CD8-positive, alpha-beta memory T cell (primary cell): ENCODE measurements around the gene GARS1. TPM values are rescaled to one million over a fixed set of nuclear protein-coding genes. Genes with fewer than 3 reads are reported as not detected.
"Not testable (repeated sequence)": the region's sequence is repeated elsewhere in the genome, so short reads cannot be mapped to it uniquely, and the experiment has no call there.

Source experiments
- CTCF ChIA-PET: fragments of 350-600 bp; sonication (Branson Sonifier 250); formaldehyde crosslinking; loops from one replicate; lab custom pipeline; 2021; ENCODE audit warnings: antibody characterized with exemption; lab: Charles Lee
- POLR2A ChIA-PET: fragments of 350-600 bp; sonication (Branson Sonifier 250); formaldehyde crosslinking; loops from one replicate; lab custom pipeline; 2021; ENCODE audit warnings: antibody characterized with exemption; lab: Charles Lee
- DNase-seq, 5 donors: peaks; one replicate each; pipeline versions ENCODE4 v3.0.0 to v3.0.0-alpha.2; 2020 to 2022; ENCODE audit warnings: mixed read lengths in 1 of 5
- H3K27ac ChIP-seq: one replicate; pipeline ENCODE4 v1.7.0; 2013; ENCODE audit warnings: low read depth, mild to moderate bottlenecking, low read length, moderate library complexity
- H3K27me3 ChIP-seq: 2 replicates; pipeline ENCODE4 v1.7.0; 2013; ENCODE audit warnings: low read length, mild to moderate bottlenecking; ENCODE audit not compliant: insufficient read depth, poor library complexity, severe bottlenecking
- H3K36me3 ChIP-seq: 2 replicates; pipeline ENCODE4 v1.7.0; 2013; ENCODE audit warnings: mild to moderate bottlenecking, low read length, moderate library complexity; ENCODE audit not compliant: insufficient read depth
- H3K4me1 ChIP-seq: 2 replicates; pipeline ENCODE4 v1.7.0; 2013; ENCODE audit warnings: mild to moderate bottlenecking, low read length, moderate library complexity; ENCODE audit not compliant: insufficient read depth
- H3K4me3 ChIP-seq: 2 replicates; pipeline ENCODE4 v1.7.0; 2013; ENCODE audit warnings: mild to moderate bottlenecking, low read length
- H3K9me3 ChIP-seq: 2 replicates; pipeline ENCODE4 v1.7.0; 2013; ENCODE audit warnings: mild to moderate bottlenecking, low read length
- H3K27ac Mint-ChIP-seq, 8 donors: one replicate each; pipeline ENCODE4 v1.8.0; 2020 to 2021; ENCODE audit warnings: mixed read lengths in 8 of 8, mild to moderate bottlenecking in 6 of 8, inconsistent platforms in 3 of 8, moderate library complexity in 3 of 8
- H3K27me3 Mint-ChIP-seq, 2 donors: one replicate each; pipeline ENCODE4 v1.8.0; 2020 to 2021; ENCODE audit warnings: mixed read lengths in 2 of 2, mild to moderate bottlenecking in 1 of 2, moderate library complexity in 1 of 2
- H3K36me3 Mint-ChIP-seq, 3 donors: one replicate each; pipeline ENCODE4 v1.8.0; 2020 to 2021; ENCODE audit warnings: mixed read lengths in 3 of 3, inconsistent platforms in 1 of 3, mild to moderate bottlenecking in 1 of 3
- H3K4me1 Mint-ChIP-seq, 3 donors: one replicate each; pipeline ENCODE4 v1.8.0; 2020 to 2021; ENCODE audit warnings: mixed read lengths in 3 of 3, inconsistent platforms in 1 of 3, mild to moderate bottlenecking in 1 of 3
- H3K4me3 Mint-ChIP-seq, 7 donors: one replicate each; pipeline ENCODE4 v1.8.0; 2020 to 2021; ENCODE audit warnings: mixed read lengths in 7 of 7, mild to moderate bottlenecking in 6 of 7, moderate library complexity in 4 of 7, inconsistent platforms in 2 of 7
- H3K9me3 Mint-ChIP-seq, 5 donors: one replicate each; pipeline ENCODE4 v1.8.0; 2020 to 2022; ENCODE audit warnings: mixed read lengths in 5 of 5, mild to moderate bottlenecking in 3 of 5, moderate library complexity in 2 of 5, inconsistent platforms in 1 of 5
- polyA plus RNA-seq: library from polyadenylated mRNA; unstranded; fragments of 300-500 nt; fragmentation: Illumina TruSeq; gene quantifications from one replicate; pipeline ENCODE4 v1.2.3, GENCODE V29; 2021
- total RNA-seq, 2 experiments: library from RNA; stranded (reverse); gene quantifications; one replicate each; pipeline ENCODE4 v1.2.3, GENCODE V29; 2021

Gene GARS1
- total and polyA plus RNA-seq, 3 experiments from 2014 or later, result 92.0 to 329 (median 311) TPM

DNA sequence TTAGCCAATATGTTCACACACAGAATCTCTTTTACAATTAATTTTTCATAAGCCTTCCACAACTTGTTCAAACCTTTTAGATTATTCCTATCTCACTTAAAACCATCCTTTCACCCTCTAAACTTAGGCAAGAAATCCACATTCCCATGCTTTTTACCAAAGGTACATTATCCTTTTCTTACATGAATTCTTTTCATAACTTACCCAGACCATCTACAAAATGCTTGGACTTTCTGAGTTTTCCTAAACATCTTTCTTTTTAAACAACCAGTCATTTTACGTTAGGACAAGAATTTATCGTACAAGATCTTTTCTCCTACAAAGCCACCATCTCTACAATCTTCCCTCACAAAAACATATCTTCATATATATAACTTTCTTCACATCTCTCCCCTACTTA, 18.8 kb upstream of the GARS1 start:
- Histone ChIP-seq H3K27ac (no peak overlapping the region), H3K9me3 (no peaks in the 10 kb centered on the region), H3K27me3 (no peaks in the 10 kb centered on the region), H3K4me3 (no peak overlapping the region), H3K4me1 (no peaks in the 10 kb centered on the region), H3K36me3 (peaks cover 18% of the 10 kb centered on the region)
- DNase-seq, result no peak
- H3K27ac Mint-ChIP-seq, result no peak overlapping the region
- H3K4me3 Mint-ChIP-seq, result no peak overlapping the region
- ChIA-PET POLR2A (interaction anchor here (0.6 kb wide), 1 partner anchor 293 kb away, joined by 3 read pairs; no protein-coding TSS in a partner anchor), CTCF (no interaction called here)
- peaks cover 0 to 3% (median 0%) of the 10 kb centered on the region in 3 donors for H3K4me1 Mint-ChIP-seq
- H3K36me3 Mint-ChIP-seq, result peaks cover 9 to 71% (median 28%) of the 10 kb centered on the region in 3 donors
- H3K9me3 Mint-ChIP-seq, result no peaks in the 10 kb centered on the region
- no peaks in the 10 kb centered on the region for H3K27me3 Mint-ChIP-seq

DNA sequence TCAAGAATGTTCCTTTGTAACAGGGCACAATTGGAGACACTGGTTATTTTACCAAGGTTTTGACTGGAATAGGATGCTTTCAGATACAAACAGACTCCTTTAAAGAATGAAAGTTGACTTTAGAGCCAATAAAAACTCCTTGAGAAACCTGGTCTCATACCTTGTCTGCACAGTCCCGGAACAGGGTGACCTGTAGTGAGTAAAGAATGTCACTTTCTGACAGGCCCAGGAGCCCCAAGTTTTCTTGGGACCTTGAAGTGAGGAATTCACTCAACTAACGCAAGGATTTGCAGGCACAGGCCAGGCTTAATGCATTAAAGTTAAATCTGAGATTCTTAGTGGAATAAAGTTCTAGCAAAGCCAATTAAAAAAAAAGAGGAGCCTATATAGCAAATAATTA, 11.5 kb upstream of the GARS1 start:
- peaks cover 0 to 5% (median 3%) of the 10 kb centered on the region in 3 donors for H3K4me1 Mint-ChIP-seq
- ChIA-PET POLR2A (interaction anchor here (1.0 kb wide), 1 partner anchor 11 kb away, joined by 3 read pairs; no protein-coding TSS in a partner anchor), CTCF (no interaction called here)
- Histone ChIP-seq H3K27me3 (no peaks in the 10 kb centered on the region), H3K9me3 (no peaks in the 10 kb centered on the region), H3K4me1 (no peaks in the 10 kb centered on the region), H3K36me3 (peaks cover 29% of the 10 kb centered on the region), H3K27ac (no peak overlapping the region), H3K4me3 (no peak overlapping the region)
- H3K9me3 Mint-ChIP-seq, result peaks cover 0 to 2% (median 0%) of the 10 kb centered on the region in 5 donors
- H3K36me3 Mint-ChIP-seq, result peaks cover 12 to 80% (median 25%) of the 10 kb centered on the region in 3 donors
- no peaks in the 10 kb centered on the region for H3K27me3 Mint-ChIP-seq
- no peak overlapping the region for H3K4me3 Mint-ChIP-seq
- DNase-seq, result no peak
- H3K27ac Mint-ChIP-seq, result no peak overlapping the region

DNA sequence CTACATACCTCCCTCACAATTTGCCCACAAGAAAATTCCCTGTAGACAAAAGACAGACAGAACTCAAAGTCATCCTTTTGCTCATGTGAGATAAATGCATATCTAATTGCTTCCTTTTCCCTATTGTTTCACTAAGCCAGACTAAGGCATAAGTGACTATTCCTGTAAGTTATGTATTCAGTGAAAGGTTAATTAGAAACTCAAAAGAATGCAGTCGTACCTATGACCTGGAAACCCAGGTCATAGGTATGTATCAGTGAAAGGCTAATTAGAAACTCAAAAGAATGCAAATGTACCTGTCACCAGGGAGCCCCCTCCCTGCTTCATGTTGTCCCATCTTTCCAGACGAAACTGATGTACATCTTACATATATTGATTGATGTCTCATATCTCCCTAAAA, 10.3 kb upstream of the GARS1 start:
- CTCF ChIA-PET, result no interaction called here
- Histone ChIP-seq H3K4me3 (no peak overlapping the region), H3K27ac (no peak overlapping the region), H3K9me3 (no peaks in the 10 kb centered on the region), H3K27me3 (no peaks in the 10 kb centered on the region), H3K36me3 (peaks cover 23% of the 10 kb centered on the region), H3K4me1 (no peaks in the 10 kb centered on the region)
- POLR2A ChIA-PET, result interaction anchor here (1.0 kb wide), 1 partner anchor 10 kb away, joined by 3 read pairs; no protein-coding TSS in a partner anchor
- Mint-ChIP-seq H3K36me3 (peaks cover 16 to 69% (median 18%) of the 10 kb centered on the region in 3 donors), H3K4me3 (no peak overlapping the region), H3K4me1 (peaks cover 6 to 10% (median 8%) of the 10 kb centered on the region in 3 donors), H3K27ac (no peak overlapping the region), H3K27me3 (no peaks in the 10 kb centered on the region), H3K9me3 (peaks cover 0 to 2% (median 0%) of the 10 kb centered on the region in 5 donors)
- DNase-seq, result no peak

DNA sequence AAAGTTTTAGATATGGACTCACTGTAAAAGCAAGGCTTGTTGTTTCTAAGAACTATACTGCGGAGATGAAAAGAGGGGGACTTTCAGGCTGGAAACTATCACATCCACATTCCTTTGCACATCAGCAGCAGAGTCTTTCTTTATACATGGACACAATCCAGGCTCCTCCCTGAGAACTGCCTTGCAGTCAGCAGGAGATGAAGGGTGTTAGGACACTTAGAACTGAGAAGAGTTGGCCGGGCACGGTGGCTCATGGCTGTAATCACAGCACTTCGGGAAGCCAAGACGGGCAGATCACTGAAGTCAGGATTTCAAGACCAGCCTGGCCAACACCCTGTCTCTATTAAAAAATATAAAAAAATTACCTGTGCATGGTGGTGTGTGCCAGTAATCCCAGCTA, 9.7 kb upstream of the GARS1 start:
- Mint-ChIP-seq H3K27me3 (no peaks in the 10 kb centered on the region), H3K4me1 (peaks cover 12 to 16% (median 14%) of the 10 kb centered on the region in 3 donors), H3K4me3 (no peak overlapping the region), H3K36me3 (peaks cover 16 to 67% (median 18%) of the 10 kb centered on the region in 3 donors), H3K9me3 (peaks cover 0 to 2% (median 0%) of the 10 kb centered on the region in 5 donors), H3K27ac (no peak overlapping the region)
- Histone ChIP-seq H3K4me1 (no peaks in the 10 kb centered on the region), H3K36me3 (peaks cover 23% of the 10 kb centered on the region), H3K4me3 (no peak overlapping the region), H3K27ac (no peak overlapping the region), H3K27me3 (no peaks in the 10 kb centered on the region), H3K9me3 (no peaks in the 10 kb centered on the region)
- CTCF ChIA-PET, result no interaction called here
- POLR2A ChIA-PET, result no interaction called here
- no peak for DNase-seq

DNA sequence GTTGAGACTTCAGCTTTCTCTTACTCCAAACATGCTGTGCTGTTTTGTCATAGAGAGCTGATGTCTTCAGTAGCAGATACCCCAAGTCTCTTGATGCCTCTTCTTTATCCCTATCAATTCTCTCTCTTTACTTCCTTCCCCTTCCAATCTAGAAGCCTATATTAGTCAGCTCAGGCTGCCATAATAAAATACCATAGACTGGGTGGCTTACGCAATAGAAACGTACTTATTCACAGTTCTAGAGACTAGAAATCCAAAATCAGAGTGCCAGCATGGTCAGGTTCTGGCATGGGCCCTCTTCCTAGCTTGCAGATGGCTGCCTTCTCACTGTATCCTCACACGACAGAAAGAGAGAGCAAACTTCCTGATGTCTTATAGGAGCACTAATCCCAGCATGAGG, 9.0 kb upstream of the GARS1 start:
- H3K27ac ChIP-seq, result no peak overlapping the region
- peaks cover 23% of the 10 kb centered on the region for H3K36me3 ChIP-seq
- Mint-ChIP-seq H3K27me3 (no peaks in the 10 kb centered on the region), H3K4me1 (peaks cover 16 to 18% (median 16%) of the 10 kb centered on the region in 3 donors), H3K4me3 (no peak overlapping the region), H3K27ac (no peak overlapping the region), H3K9me3 (peaks cover 0 to 2% (median 0%) of the 10 kb centered on the region in 5 donors), H3K36me3 (peaks cover 9 to 61% (median 13%) of the 10 kb centered on the region in 3 donors)
- no peaks in the 10 kb centered on the region for H3K4me1 ChIP-seq
- no peak for DNase-seq
- H3K9me3 ChIP-seq, result no peaks in the 10 kb centered on the region
- CTCF ChIA-PET, result no interaction called here
- no peaks in the 10 kb centered on the region for H3K27me3 ChIP-seq
- POLR2A ChIA-PET, result no interaction called here
- H3K4me3 ChIP-seq, result no peak overlapping the region

DNA sequence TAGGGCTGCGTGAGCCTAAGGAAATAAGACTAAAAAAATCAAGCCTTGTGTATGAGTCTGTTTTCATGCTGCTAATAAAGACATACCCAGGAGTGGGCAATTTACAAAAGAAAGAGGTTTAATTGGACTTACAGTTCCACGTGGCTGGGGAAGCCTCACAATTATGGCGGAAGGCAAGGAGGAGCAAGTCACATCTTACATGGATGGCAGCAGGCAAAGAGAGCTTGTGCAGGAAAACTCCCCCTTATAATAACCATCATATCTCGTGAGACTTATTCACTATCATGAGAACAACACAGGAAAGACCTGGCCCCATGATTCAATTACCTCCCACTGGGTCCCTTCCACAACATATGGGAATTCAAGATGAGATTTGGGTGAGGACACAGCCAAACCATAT, 7.1 kb upstream of the GARS1 start:
- Mint-ChIP-seq H3K27ac (peak overlapping the region in 2 of 8 donors; percentile 11 to 43), H3K4me1 (peaks cover 31 to 37% (median 35%) of the 10 kb centered on the region in 3 donors), H3K36me3 (peaks cover 8 to 46% (median 13%) of the 10 kb centered on the region in 3 donors)
- H3K9me3 ChIP-seq, H3K4me3 ChIP-seq, DNase-seq, H3K27ac ChIP-seq, H3K4me3 Mint-ChIP-seq, H3K27me3 Mint-ChIP-seq, H3K9me3 Mint-ChIP-seq, H3K27me3 ChIP-seq, POLR2A ChIA-PET: not testable (repeated sequence)
- CTCF ChIA-PET, result interaction anchor here (1.0 to 1.5 kb wide), 2 partner anchors 102 to 312 kb away, joined by 3 read pairs; no protein-coding TSS in a partner anchor
- Histone ChIP-seq H3K36me3 (peaks cover 23% of the 10 kb centered on the region), H3K4me1 (peaks cover 13% of the 10 kb centered on the region)

DNA sequence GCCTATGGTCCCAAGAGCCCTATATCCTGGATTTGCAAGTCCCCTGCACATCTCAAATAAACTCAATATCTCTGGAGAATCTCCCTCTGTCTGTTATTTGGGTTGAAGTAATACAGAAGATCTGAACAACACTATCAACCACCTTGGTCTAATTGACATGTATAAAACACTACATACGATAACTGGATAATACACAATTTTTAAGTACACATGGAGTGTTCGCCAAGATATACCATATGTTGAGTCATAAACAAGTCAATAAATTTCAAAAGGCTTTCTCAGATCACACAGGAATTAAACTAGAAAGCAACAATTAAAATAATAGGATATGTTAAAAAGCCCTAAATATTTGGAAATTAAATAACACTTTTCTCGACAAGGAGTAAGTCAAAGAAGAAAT, 5.6 kb upstream of the GARS1 start:
- ChIA-PET POLR2A (no interaction called here), CTCF (no interaction called here)
- peaks cover 6 to 31% (median 8%) of the 10 kb centered on the region in 3 donors for H3K36me3 Mint-ChIP-seq
- no peaks in the 10 kb centered on the region for H3K27me3 Mint-ChIP-seq
- peaks cover 0 to 2% (median 0%) of the 10 kb centered on the region in 5 donors for H3K9me3 Mint-ChIP-seq
- no peak for DNase-seq
- peaks cover 12% of the 10 kb centered on the region for H3K36me3 ChIP-seq
- H3K4me3 Mint-ChIP-seq, result no peak overlapping the region
- H3K27ac Mint-ChIP-seq, result no peak overlapping the region
- H3K9me3 ChIP-seq, result no peaks in the 10 kb centered on the region
- no peaks in the 10 kb centered on the region for H3K27me3 ChIP-seq
- peaks cover 44 to 52% (median 51%) of the 10 kb centered on the region in 3 donors for H3K4me1 Mint-ChIP-seq
- peaks cover 21% of the 10 kb centered on the region for H3K4me1 ChIP-seq
- H3K4me3 ChIP-seq, result no peak overlapping the region
- H3K27ac ChIP-seq, result no peak overlapping the region

DNA sequence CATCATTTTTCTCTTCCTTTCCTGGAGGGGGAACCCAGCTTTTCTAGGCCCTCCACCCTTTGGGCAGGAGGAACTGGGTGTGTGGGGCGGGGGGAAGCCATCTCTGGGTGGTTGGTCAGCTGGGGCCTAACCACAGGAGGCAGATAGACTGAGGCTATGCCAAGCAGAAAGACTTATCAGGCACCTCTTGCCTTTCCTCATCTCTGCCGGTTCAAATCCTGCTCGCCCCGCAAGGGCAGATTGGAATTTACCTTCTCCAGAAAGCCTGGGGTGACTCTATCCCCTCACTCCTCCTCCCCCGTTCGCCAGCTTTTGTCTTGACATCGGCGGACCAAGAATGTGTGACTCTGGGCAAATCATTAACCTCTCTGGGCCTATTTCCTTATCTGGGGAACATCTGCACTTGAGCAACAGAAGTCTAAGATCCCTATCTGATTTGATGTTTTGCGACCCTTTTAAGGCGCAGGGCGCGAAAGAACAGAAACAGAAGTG, 584 bp upstream of the GARS1 start:
- Histone ChIP-seq H3K27ac (peak overlapping the region; percentile 96), H3K36me3 (no peaks in the 10 kb centered on the region), H3K27me3 (no peaks in the 10 kb centered on the region), H3K4me3 (peak overlapping the region; percentile 72), H3K9me3 (no peaks in the 10 kb centered on the region), H3K4me1 (peaks cover 37% of the 10 kb centered on the region)
- H3K27ac Mint-ChIP-seq, result peak overlapping the region; percentile 97 to 100 (median 100)
- no peaks in the 10 kb centered on the region for H3K9me3 Mint-ChIP-seq
- DNase-seq, result peak in 1 of 5 donors; percentile 8
- H3K27me3 Mint-ChIP-seq, result no peaks in the 10 kb centered on the region
- H3K4me3 Mint-ChIP-seq, result peak overlapping the region; percentile 92 to 100 (median 98)
- peaks cover 1 to 29% (median 3%) of the 10 kb centered on the region in 3 donors for H3K36me3 Mint-ChIP-seq
- POLR2A ChIA-PET, result interaction anchor here (0.5 to 1.3 kb wide), 8 partner anchors 10 to 460 kb away, joined by 3 to 5 read pairs (median 3); partner anchors contain the start of genes MTURN and NOD1
- peaks cover 66 to 88% (median 84%) of the 10 kb centered on the region in 3 donors for H3K4me1 Mint-ChIP-seq
- CTCF ChIA-PET, result interaction anchor here (1.0 to 1.1 kb wide), 2 partner anchors 30 to 145 kb away, joined by 3 to 4 read pairs; no protein-coding TSS in a partner anchor
